KBM-7 (cell line): ENCODE results near the gene MPST.

Experiments
- DNase-seq: peaks from one replicate; pipeline ENCODE4 v3.0.0-alpha.2; 2015
- in situ Hi-C: fragments of 300-500 bp; cut with MboI; formaldehyde crosslinking; loops from 2 replicates; pipeline ENCODE4 v1.14.3; 2020; ENCODE audit warnings: low sequenced_read_pairs, low pct_unique_long_range_greater_than_20kb, mixed read lengths

The MPST gene

GRCh38 chr22:37033605-37034430 is 14.3 kb downstream of the MPST start:
- in situ Hi-C loops: no loop called here
- no peak for DNase-seq

- no peak for DNase-seq
- in situ Hi-C loops: no loop called here
Measured at GRCh38 chr22:37036655-37037377, 17.3 kb downstream of the MPST start.

DNA sequence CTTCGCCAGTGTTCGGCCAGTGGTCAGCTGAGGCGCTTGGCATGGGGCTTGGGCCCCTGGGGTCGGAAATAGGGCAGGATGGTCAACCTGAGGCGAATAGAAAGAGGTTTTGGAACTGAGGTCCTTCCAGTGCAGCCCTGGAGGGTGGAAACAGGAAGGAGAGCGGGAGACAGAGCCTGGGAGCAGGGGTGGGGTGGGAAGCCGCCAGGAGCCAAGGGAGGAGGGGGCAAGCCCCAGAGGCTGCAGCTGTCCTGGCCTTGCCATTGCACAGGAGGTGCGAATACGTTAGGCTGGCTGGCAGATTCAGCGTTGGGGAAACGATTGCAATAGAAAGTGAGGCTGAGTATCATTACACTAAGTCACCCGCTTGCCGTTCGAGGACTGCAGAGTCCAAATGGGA is 18.1 kb downstream of the MPST start:
- no peak for DNase-seq
- in situ Hi-C loops: no loop called here

DNA sequence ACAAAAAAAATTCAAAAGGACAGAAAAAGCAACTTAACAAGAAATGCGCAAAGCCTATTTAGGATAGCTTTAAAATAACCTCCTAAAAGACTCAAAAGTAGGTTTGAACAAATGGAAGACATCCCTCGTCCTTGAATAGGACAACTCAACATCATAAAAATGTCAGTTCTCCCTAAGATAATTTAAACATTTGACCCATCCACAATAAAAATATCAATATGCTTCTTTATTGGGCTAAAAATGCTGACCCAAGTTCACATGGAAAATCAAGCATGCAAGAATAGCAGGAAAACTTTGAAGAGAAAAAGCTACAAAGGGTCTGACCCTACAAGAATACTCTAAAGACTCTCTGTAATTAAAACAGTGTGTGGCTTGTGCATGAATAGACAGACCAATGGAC is 19.9 kb downstream of the MPST start:
- in situ Hi-C loops: no loop called here
- DNase-seq: no peak

- no peak for DNase-seq
- in situ Hi-C loops: no loop called here
Measured at GRCh38 chr22:37043209-37043827, 23.8 kb downstream of the MPST start.

DNA sequence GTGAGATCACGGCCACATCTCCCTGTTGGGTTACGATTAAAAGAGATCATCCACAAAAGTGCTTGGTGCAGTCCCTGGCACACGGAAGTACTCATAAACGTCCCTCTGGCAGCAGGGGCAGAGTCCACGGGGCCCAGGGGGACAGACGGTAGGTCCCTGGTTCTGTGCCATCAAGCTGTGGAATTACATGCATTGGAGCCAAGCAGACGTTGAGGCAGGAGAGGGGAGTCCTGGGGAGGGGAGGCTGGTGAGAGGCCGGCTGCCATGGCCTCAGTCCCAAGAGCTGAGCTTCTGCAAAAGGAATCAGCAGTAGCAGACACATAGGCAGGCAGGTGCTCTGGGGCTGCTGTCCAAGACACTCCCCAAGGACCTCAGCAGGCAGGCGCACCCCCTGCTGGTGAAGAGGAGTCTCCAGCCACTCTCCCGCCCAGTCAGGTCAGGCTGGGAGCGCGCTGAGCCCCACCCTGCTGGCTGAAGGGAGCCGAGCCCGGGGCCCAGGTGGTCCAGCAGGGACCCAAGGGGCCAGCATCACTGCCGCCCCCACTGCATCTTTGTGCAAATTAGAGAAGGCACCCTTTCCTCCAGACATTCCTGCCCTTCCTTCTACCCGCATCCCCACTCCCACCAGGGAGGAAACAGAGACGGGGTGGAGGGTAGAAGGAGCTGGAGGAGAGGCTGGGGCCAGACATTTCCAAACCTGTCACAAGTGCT is 24.4 kb downstream of the MPST start:
- in situ Hi-C loops: no loop called here
- DNase-seq: peak; percentile 68

GRCh38 chr22:37044634-37045625 is 25.4 kb downstream of the MPST start:
- DNase-seq: no peak
- in situ Hi-C loops: no loop called here

GRCh38 chr22:37045958-37046357 is 26.4 kb downstream of the MPST start:
- in situ Hi-C loops: no loop called here

DNA sequence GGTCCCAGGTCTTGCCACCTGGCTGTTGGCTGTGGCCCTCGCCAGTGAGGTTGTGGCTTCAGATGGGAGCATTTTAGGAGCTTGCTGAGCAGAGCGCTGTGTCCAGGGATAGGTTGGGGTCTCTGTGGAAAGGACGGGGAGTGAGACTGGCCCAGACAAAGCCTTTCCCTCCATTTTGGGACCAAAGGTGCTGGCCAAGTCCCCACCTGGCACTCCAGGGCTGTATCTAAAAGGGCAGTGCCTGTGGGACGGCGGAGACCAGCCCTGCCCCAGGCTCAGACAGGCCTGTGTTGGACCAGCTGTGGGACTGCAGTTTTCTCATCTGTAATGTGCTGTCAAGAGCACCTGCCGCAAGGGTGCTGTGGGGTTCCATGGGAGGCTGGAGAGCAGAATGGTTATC is 27.0 kb downstream of the MPST start:
- no peak for DNase-seq
- in situ Hi-C loops: no loop called here

More at GRCh38 chr22:37045958-37046357, 26.4 kb downstream of the MPST start:
- peak; percentile 64 for DNase-seq

- no peak for DNase-seq
Measured at GRCh38 chr22:37047006-37047405, 27.5 kb downstream of the MPST start.

GRCh38 chr22:37048133-37048532 is 28.6 kb downstream of the MPST start:
- in situ Hi-C loops: no loop called here
- DNase-seq: no peak

More at GRCh38 chr22:37047006-37047405, 27.5 kb downstream of the MPST start:
- in situ Hi-C loops: no loop called here

DNA sequence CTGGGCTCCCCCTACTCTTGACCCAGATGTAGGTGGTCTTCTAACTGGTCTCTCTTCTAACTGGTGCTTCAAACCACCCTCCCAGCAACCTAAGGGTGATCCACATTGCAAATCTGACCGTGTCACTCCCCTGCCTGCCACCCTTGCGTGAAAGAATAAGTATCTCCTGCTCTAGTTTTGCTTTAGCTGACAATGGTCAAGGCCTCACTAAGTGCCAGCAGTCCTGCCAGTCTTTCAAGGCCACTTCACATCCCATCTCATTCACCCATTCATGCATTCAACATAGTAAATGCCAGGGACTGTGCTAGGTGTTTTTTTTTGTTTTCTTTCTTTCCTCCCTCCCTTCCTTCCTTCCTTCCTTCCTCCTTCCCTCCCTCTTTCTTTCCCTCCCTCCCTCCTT is 29.7 kb downstream of the MPST start:
- in situ Hi-C loops: no loop called here
- DNase-seq: no peak

- in situ Hi-C loops: no loop called here
Measured at GRCh38 chr22:37050913-37051312, 31.4 kb downstream of the MPST start.

GRCh38 chr22:37051391-37052385 is 32.1 kb downstream of the MPST start, which contains the start of gene KCTD17:
KCTD17 (plus strand) TSS chr22:37051742; CDS start chr22:37051761, 19 bp downstream.
- peak; percentile 29 for DNase-seq
- in situ Hi-C loops: no loop called here

More at GRCh38 chr22:37050913-37051312, 31.4 kb downstream of the MPST start:
- DNase-seq: no peak

DNA sequence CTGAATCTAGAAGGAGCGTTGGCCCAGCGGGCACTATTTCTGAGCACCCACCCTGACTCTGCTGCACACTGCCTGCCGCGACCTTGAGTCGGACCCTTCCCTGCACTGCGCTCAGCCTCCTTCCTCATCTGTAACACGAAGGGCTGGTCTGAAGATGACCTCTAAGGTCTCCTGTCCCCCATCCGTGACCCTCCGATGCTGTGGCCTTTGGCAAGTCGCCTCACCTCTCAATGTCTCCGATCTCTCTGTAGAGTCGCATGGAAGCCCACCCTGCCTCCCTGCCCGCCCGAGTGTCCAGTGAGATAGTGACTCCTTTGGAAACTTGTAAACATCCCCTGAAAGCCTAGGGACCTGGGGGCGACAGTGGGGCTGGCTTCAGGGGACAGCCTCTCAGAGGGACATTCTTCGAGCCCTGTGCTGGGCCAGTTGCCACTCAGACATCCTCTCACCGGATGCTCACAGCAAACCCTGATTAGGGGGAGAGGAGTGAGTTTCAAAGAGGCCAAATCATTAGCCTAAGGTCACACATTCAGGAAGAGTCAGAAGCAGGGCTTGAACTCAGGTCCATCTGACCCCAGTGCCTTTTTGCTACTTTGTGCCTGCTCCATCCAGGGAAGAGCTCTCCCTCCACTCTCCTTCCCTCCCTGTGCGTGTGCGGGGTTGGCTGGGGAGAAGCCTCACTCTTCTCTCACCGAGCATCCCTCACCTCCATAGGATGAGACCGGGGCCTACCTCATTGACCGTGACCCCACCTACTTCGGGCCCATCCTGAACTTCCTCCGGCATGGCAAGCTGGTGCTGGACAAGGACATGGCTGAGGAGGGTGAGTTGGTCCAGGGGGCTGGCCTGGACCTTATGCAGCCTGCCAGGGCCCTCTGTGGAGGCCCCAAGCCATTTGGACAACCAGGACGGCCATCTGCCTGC is 33.1 kb downstream of the MPST start:
- no peak for DNase-seq
- in situ Hi-C loops: no loop called here
